CD4-positive, alpha-beta T cell treated with Interleukin-4 for 4 hours (primary cell): ENCODE results near the gene DSP.

Source experiments
- DNase-seq: peaks from one replicate; pipeline ENCODE4 v3.0.0-alpha.2; 2020

DSP gene

DNA sequence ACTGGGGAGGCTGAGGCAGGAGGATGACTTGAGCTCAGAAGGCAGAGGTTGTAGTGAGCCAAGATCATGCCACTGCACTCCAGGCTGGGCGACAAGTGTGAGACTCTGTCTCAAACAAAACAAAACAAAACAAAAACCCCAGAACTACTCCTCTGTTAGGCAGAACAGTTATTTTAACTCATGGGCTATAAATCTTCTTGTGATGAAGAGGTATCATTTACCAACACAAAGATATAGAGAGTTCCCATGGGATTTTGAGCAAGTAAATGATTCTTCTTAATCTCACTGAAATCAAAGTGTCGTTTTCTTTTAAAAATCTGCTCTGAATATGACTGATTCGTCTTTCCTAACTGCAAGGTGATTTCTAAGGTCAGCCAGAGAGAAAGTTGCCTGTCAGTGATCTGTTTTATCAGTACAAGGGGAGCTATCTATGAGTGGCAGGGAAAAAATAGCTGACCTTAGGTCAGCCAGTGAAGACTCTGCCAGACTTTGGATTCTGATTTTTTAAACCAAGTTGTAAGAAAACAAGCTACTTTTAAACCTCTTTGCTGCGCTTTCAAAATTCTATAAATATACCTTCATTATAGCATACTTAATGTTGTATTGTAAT is 3.8 kb upstream of the DSP start:
- no peak for DNase-seq

DNA sequence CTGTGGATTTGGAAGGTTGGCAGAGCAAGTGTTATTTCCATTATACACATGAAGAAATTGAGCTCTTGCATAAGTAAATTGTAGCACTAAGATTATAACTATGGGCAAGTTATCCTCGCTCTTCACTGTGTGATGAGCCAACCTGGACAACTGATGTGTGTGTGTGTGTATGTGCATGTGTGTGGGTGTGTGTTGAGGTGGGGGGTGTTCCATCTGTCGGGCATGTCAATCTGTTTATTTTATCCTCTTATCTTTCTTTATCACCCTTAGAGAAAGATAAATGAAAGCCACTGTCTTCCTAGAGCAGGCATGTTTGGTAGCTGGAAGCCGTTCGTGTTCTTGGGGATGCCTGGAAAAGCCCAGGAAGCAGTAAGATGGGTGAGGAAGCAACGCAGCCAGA is 3.0 kb upstream of the DSP start:
- no peak for DNase-seq

DNA sequence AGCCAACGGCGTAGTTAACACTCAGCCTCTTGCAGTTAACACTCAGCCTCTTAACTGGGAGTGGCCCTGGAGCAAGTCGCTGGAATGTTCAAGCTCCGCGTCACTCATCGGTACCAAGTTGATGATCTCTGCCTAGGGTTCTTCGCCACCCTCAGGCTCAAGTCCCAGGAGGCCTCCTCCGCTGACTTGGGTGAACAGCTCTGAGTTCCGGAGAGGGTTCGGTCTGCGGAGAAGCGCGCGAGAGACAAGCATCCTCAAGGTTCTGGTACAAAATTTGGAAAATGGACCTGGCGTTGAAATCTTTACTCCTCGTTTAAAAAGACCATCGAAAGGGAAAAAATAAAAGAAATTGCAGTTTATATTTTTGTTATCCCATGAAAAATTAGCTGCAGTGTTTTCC is 876 bp upstream of the DSP start:
- DNase-seq, result no peak

DNA sequence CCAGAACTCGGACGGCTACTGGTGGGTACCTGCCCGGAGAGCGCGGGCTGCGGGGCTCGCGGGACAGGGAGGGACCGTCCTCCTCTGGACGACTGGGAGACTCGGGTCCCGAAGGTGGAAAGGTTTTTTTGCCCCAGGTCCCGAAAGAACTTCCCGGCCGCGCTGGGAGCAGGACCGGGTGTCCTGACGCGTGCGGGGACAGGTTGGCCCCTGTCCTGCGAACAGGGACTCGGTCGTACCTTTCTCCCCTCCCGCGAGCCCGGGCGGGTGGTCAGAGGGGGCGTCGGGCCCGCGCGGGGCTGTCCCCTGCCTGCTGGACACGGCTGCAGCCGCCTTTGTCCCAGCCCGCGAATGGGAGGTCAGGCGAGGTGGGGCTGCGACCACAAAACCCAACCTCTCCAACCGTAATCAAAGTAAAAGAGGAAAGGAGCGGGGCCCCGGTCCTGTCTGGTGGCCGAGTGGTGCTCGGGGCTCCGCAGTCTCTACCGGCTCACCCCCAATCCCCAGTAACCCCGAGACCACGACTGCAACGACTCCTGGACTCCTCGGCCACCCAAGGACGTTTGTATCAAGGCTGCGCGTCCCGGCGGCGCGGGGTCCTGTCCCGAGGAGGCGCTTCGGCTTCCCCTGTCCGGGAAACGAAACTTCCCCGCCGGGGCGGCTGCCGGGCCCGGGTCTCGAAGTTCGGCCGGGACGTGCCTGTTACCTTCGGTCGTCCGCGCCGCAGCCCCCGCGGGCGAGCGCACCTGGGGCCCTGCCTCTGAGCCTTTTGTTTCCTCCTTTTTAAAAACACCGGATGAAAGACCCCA is 798 bp downstream of the DSP start:
- no peak for DNase-seq

DNA sequence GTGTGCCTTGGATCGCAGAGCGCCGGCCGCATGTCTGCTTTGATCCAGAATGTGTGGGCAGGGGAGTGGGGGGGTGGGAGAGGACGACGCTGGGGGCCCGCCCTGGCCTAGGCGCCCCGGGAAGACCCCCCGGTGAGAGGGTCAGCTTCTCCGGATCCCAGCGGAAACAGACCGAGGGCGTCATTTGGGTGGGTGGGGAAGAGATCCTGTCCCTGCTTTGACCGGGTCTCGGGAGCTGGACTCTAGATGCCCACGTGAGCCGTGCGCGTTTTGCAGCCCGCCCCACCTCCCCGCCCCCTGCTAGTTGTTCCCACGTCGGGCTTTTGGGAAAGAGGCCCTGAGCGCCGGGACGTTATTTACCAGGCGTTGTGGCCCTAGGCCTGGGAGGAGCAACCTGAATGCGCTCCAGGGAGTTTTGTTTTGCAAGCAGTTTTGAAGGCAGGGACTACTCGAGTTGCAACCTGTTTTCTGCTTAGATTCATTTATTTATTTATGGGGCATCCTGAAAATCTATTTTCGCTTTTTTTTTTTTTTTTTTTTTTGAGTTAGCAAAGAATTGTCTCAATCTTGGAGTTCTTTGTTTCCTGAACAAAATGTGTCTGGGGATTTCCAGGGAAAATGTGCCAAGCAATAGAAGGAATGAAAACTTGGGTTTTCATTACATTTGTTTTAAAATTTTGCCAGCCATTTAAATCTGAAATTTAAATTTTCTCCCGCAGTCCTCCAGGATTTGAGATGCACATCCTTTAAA is 1.6 kb downstream of the DSP start:
- no peak for DNase-seq

DNA sequence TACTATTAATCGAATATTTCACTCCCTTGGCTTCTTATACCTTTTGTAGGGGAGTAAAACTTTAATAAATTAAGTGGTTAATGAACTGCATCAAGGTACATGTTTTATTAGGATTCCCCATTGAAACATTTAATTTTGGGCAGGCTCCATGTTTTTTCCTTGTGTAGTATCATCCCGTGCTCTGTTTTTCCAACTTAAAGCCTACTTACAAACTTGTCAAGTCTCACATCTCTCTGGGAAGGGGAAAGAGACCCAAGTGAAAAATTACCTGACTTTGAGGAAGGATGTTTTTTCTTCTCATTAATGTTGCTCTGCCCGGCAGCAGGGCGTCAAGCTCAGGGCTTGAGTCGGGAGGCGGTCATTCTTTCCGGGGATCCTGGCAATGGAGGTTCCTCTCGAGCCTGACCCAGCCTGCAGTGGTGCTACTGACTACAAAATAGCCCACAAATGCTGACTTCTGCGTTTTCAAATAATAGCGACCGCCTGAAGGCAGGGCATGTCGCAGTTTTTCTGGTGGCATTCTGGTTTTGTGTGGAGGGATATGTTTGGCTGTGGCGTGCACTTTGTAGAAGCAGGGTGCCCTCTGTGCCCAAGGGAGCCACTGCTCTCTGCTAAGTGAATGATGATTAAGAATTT is 2.4 kb downstream of the DSP start:
- DNase-seq, result no peak

DNA sequence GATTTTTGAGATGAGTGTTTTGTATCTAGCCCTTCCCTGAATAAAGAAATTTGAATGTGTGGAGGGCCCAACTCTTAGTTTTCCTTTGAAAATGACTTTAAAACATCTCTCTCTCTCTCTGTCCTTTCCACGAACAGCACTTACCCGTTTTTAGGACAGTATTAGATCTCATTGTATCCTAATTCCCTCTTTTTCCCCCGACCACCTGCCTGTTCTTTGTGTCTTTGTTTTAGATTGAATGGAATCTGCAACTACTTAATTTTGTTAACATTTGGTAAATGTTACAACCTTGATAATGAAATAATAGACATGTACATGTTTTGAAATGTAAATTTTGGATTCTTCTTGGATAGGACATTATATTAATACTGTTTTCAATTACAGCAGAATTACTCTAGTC is 3.1 kb downstream of the DSP start:
- DNase-seq, result no peak

DNA sequence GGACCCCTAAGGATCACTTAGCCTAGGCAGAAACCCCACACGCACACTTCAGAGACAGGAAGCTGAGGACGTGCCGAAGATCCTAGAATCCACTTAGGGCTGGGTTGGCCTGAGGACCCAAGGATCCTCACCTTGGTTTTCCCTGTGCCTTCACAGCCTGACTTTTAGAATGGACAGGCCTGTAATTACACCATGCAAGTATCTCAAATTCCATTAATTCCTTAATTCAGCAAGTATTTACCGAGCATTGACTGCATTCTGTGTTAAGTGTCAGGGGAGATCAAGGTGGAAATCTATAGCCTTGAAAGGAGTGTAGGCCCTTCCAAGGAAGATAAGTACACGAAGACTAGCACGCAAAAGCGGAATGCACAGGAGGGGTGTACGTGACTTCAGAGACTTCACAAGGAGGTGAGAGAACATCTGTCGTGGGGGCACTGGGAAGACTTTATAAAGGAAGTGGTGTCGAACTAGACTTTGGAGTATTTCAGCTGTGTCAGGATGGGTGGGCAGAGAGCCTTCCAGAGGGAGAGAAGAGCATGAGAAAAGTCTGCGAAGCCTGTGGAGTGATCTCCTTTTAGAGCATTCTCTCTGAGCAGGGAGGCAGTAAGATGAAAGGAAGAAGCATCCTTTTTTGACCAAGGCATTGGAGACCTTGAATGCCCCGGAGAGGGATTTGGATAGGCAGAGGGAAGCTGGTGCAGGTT is 4.0 kb downstream of the DSP start:
- no peak for DNase-seq

DNA sequence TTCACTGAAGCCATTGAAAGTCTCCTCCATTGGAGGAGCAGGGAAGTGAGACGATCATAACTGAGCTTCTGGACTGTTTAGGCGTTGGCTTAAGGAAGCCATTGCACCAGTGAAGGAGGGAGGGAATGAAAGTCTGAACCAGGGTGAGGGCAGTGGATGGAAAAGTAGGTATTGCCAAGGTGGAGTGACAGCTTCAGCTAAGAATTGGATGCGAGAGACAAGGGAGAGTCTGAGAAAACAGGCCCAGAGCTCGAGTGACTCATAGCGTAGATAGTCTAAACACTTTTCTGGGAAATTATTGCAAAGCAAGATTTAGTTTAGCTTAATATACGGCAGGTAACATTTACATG is 4.5 kb downstream of the DSP start:
- DNase-seq, result no peak

DNA sequence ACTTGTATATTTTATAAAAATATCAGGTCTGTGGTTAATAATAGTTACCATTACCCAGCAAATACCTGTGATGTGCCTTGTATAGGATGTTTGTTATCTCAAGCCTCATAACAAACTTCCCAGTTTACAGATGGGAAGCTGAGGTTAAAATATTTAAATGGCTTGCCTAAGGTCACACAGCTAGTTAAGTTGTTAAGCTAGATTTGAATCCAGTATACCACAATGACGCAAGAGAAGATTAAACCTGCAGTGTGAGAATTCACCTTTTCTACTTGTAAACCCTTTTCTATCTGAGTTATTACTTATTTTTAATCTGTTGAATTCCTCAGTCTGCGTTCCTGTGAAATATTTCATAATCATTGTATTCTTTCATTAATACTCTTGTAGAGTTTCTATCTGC is 4.9 kb downstream of the DSP start:
- no peak for DNase-seq

DNA sequence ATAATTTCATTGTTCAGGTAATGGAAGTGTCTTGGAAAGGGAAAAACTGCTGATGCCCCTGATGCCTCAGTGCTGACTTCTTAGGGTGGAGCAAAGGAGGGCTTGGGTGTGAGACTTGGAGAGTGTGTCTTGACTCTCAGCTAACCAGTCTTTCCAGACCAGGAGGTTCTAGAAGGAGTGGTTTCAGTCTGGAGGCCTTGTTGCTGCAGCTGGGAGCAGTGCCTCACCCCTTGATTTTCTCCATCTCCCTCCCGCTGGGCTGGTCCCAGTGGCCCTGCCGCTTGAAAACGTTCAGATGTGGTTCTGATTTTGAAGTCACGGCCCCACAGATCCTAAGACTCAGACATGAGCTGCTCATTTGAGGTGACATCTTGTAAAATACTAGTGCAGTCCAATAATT is 5.4 kb downstream of the DSP start:
- DNase-seq, result no peak

DNA sequence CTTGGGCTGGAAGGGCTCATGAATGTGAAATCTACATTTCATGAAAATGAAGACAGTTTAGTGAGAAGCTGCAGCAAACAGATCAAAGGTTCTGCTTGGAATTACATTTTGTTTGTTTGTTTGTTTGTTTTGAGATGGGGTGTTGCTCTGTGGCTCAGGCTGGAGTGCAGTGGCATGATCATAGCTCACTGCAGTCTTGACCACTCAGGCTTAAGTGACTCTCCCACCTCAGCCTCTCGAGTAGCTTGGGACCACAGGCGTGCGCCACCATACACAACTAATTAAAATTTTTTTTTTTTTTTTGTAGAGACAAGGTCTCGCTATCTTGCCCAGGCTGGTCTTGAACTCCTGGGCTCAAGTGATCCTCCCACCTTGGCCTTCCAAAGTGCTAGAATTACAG is 5.8 kb downstream of the DSP start:
- no peak for DNase-seq

DNA sequence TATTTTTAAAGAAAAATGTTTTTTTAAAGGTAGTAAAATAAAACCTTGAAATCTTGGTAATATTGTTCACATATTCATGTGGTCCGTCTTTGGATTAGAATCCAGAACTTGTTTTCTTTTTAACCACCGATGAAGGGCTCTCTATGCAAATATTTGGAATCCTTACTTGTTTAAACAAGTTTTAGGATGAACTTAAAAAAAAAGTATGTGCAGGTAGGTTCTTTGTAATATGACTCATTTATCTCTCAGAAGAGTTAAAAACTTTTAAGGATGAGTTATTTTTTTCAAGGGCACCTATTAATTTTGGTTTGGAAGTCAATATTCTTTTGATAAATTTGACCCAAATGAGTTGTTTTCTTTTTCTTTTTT is 8.9 kb downstream of the DSP start:
- no peak for DNase-seq

DNA sequence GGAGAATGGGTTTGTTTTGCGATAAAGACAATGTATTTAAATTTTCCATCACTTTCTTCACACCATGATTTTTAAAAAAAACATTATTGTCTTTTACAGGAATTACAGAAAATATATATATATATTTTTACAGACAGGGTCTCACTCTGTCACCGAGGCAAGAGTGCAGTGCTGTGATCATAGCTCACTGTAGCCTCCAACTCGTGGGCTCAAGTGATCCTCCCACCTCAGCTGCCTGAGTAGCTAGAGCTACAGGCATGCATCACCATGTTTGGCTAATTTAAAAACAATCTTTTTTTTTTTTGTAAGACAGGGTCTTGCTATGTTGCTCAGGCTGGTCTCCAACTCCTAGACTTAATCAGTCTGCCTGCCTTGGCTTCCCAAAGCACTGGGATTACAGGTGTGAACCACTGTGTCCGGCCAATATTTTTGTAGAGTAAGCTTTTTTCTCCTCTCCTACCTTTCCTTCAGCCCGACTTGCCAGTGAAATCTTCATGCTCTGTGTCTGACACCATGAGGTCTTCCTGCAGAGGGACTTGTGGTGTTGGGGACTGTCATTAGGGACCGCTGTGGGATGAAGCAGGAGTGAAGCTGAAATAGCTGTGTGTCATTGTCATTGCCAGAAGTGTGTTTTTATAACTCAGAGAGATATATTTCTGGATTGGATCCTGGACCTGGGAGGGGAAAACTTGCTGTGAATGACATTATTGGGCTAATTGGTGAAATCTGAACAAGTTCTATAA is 13.2 kb downstream of the DSP start:
- no peak for DNase-seq

DNA sequence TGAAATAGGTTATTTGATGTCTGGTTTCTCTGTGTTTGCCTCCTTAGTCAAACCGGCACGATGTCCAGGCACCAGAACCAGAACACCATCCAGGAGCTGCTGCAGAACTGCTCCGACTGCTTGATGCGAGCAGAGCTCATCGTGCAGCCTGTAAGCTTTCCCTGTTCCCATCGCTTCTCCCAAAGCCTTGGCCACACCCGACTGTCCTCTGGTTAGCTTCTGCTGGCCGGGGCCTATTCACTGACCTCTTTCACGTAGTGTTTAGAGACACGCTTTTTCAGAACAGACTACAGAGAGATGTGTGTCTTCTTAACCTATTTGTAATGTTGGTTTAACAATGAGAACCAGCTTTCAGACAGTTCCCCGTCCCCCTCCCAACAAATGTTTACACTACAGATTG is 14.2 kb downstream of the DSP start:
- DNase-seq, result no peak

DNA sequence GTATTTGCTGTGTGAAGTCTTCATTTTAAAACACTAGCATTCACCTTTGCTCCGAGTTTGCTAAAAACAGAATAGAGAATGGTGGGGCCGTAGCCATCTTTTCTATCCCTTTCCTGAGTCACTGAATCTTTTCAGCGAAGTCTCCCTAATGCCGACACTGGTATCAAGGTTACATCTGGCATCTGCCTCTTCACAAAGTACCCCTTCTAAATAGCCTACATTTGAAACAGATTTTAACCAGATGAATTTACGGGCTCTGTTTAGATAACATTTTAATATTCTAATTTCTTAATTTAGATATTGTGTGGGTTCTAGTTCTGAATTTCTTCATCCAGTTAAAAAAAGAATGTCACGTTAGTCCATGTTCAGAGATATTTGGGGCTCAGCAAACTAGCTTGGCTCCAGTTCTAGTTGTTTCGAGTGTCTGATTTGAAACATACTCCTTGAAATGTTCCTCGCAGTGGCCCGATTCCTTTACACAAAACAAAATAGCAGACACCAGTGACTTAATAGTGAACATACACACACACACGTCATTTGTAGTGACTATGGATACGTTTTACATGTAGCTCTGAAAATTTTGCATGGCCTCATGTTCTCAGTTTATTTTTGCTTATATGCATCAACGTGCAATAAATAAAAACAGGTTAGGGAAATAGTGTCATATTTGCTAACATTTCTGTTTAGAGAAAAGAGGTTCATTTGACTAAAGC is 15.1 kb downstream of the DSP start:
- DNase-seq, result no peak

DNA sequence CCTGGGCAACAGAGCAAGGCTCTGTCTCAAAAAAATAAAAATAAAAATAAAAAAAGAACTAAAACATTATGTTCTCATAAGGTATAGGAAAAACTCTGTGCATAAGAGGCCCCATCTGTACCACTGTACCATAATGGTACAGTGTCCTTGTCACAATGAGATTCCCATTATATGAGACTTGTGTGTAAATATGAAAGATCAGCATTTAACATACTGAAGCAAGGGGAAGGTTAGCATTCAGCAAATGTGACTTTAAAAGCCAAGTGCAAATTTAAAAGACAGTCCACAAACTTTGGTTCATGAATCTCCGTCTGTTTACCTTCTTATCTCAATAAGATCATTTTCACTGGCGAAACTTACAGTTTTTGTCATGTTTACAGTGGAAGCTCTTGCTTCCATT is 16.2 kb downstream of the DSP start:
- DNase-seq, result no peak

DNA sequence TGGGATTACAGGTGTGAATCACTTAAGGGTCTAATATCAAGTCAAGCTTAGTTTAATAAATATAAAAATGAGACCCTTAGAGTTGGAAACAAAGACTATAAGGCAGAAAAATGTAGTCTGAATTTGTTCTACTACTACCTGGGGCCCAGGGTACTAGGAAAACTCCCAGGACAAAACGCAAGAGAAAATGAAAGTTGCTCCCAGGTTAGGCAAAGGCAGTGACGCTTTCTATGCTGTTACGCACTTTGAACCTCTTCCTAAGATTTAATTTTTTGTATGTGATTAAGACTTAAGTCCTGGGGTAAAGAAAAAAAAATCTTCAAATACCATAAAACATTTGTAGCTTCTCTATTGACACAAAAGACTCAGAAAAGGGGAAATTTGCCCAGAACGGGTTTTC is 17.3 kb downstream of the DSP start:
- DNase-seq, result no peak

DNA sequence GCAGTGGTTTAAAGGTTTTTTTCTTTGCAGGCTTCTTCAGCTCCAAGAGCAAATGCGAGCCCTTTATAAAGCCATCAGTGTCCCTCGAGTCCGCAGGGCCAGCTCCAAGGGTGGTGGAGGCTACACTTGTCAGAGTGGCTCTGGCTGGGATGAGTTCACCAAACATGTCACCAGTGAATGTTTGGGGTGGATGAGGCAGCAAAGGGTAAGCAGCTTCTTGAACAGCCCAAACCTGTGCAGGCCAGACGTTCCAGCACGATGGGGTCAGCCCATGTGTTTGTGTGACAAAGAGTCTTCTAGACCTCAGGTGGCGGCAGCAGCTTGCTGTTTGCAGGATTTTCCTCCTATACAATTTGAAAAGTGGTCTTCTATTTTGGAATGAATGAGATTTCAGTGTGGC is 17.7 kb downstream of the DSP start:
- no peak for DNase-seq

DNA sequence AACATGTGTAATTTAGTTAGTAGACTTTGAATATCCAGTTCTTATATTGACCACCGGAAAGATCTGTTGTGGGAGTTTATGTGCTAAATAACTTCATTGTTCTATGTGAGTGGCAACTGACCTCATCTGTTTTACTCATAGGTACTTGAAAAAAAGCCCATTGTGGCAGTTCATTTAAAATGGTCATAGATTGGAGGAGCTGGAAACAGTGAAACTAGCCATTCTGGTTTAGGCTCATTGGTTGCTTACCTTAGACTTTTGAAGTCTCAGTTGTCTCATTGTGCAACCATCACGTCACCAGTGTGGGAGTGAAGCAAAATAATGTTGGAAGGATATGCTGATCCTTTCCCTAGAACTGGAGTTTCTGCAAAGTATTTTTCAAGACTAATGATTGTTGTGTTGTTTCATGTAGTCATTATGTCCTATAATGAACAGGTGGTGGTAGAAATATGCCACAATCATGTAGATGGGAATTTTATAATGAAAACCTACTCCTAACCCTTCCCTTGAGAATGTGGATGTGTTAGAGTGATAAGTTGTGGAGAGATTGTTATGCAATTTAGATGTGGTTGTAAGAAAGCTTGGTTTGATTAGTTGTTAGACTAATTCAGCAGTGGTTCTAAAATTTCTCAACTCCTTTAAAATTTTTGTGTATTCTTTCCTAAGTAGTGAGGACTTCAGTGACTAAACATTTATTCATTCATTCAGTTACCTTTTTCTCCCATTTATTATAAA is 18.3 kb downstream of the DSP start:
- DNase-seq, result no peak
